ENCODE measurements around the gene C21orf91.

GRCh38 chr21:17854745-17855144 lies 35.6 kb upstream of the C21orf91 start:
- TF ChIP-seq CTCF (IDR thresholded peaks at IDR 0.05 in 4 of 5, conservative IDR thresholded peaks at IDR 0.05 in 1 of 5) (no peak), POLR2A (IDR thresholded peaks at IDR 0.05) (no peak)
